NCI-H510A treated with DMSO at 0.1 percent for 48 hours (cell line): ENCODE results near the gene URB1.
"Not testable (repeated sequence)": the region's sequence is repeated elsewhere in the genome, so short reads cannot be mapped to it uniquely, and the experiment has no call there.

Experiments
- DNase-seq: peaks from one replicate; lab custom pipeline; 2025; lab: John Stamatoyannopoulos, UW

Gene URB1

GRCh38 chr21:32412162-32413014, 19.6 kb upstream of the URB1 start, which contains the start of gene EVA1C:
Gene EVA1C, plus strand, starts transcription at chr21:32412706. Its CDS starts 148 bp downstream, at chr21:32412854.
- peak; percentile 22 for DNase-seq

GRCh38 chr21:32411350-32412161, 18.7 kb upstream of the URB1 start:
- DNase-seq: no peak

- DNase-seq: no peak
Observed at GRCh38 chr21:32410916-32411315, 18.1 kb upstream of the URB1 start.

GRCh38 chr21:32410291-32410690, 17.5 kb upstream of the URB1 start:
- DNase-seq: no peak

GRCh38 chr21:32406405-32406804, 13.6 kb upstream of the URB1 start:
- DNase-seq: no peak

GRCh38 chr21:32403201-32403777, 10.5 kb upstream of the URB1 start:
- peak; percentile 38 for DNase-seq

GRCh38 chr21:32393677-32394001, 827 bp upstream of the URB1 start:
- DNase-seq: no peak

GRCh38 chr21:32392299-32392879, 423 bp downstream of the URB1 start:
- no peak for DNase-seq

GRCh38 chr21:32391755-32392154, 1.1 kb downstream of the URB1 start:
- no peak for DNase-seq

- not testable (repeated sequence) for DNase-seq
Observed at GRCh38 chr21:32390537-32391224, 2.1 kb downstream of the URB1 start.

GRCh38 chr21:32389337-32390015, 3.3 kb downstream of the URB1 start:
- no peak for DNase-seq

- no peak for DNase-seq
Observed at GRCh38 chr21:32388306-32388705, 4.5 kb downstream of the URB1 start.

- DNase-seq: no peak
Observed at GRCh38 chr21:32387151-32387550, 5.7 kb downstream of the URB1 start.

GRCh38 chr21:32386195-32386870, 6.5 kb downstream of the URB1 start:
- no peak for DNase-seq

- no peak for DNase-seq
Observed at GRCh38 chr21:32383812-32384211, 9.0 kb downstream of the URB1 start.

- DNase-seq: no peak
Observed at GRCh38 chr21:32382108-32382644, 10.6 kb downstream of the URB1 start.

- no peak for DNase-seq
Observed at GRCh38 chr21:32381571-32381970, 11.2 kb downstream of the URB1 start.

- no peak for DNase-seq
Observed at GRCh38 chr21:32380940-32381339, 11.9 kb downstream of the URB1 start.

- no peak for DNase-seq
Observed at GRCh38 chr21:32378956-32379355, 13.9 kb downstream of the URB1 start.

- DNase-seq: no peak
Observed at GRCh38 chr21:32377991-32378390, 14.8 kb downstream of the URB1 start.
